GM12878 (cell line): Measurements from ENCODE around the gene TMEM161A. TPM values are rescaled to one million over a fixed set of nuclear protein-coding genes. Genes with fewer than 3 reads are reported as not detected.

ENCODE experiments used
- ASH2L ChIP-seq: fragments of 300-600, 200-600 bp; sonication (generic); IDR thresholded peaks from 2 replicates; pipeline ENCODE4 v1.6.1; 2017; ENCODE audit warnings: low read depth, mild to moderate bottlenecking, borderline replicate concordance
- CREM ChIP-seq: IDR thresholded peaks from 2 replicates; pipeline ENCODE4 v1.6.1; 2014; ENCODE audit warnings: antibody characterized with exemption, low read depth
- EED ChIP-seq: sonication (generic); IDR thresholded peaks from 2 replicates; pipeline ENCODE4 v1.6.1; 2016; ENCODE audit warnings: antibody characterized with exemption, low read depth
- FOXM1 ChIP-seq: IDR thresholded peaks from 2 replicates; pipeline ENCODE4 v1.6.1; 2012; ENCODE audit warnings: low read depth, mild to moderate bottlenecking, inconsistent platforms, low read length, moderate library complexity
- HCFC1 ChIP-seq: fragments of 150-350 bp; IDR thresholded peaks from 2 replicates; pipeline ENCODE4 v1.6.1; 2014; ENCODE audit warnings: low read length
- HDAC2 ChIP-seq: fragments of 200-600 bp; sonication (generic); IDR thresholded peaks from 2 replicates; pipeline ENCODE4 v1.6.1; 2017
- IRF5 ChIP-seq: fragments of 450-650 bp; IDR thresholded peaks from 2 replicates; pipeline ENCODE4 v1.6.1; 2017; ENCODE audit warnings: borderline replicate concordance
- MAX ChIP-seq: IDR thresholded peaks from 2 replicates; pipeline ENCODE4 v1.6.1; 2012; ENCODE audit warnings: low read depth, low read length, improper control_type of control experiment
- MTA3 ChIP-seq: IDR thresholded peaks from 2 replicates; pipeline ENCODE4 v1.6.1; 2012; ENCODE audit warnings: low read length, inconsistent platforms, borderline replicate concordance
- MXI1 ChIP-seq: fragments of 150-350 bp; IDR thresholded peaks from 2 replicates; pipeline ENCODE4 v1.6.1; 2011; ENCODE audit warnings: low read depth, mild to moderate bottlenecking, inconsistent platforms, low read length, improper control_type of control experiment
- MYC ChIP-seq: IDR thresholded peaks from 2 replicates; pipeline ENCODE4 v1.6.1; 2011; ENCODE audit warnings: mild to moderate bottlenecking, low read length, moderate library complexity, inconsistent platforms; ENCODE audit not compliant: insufficient read depth, insufficient replicate concordance, insufficient read length, severe bottlenecking
- NFIC ChIP-seq: IDR thresholded peaks from 2 replicates; pipeline ENCODE4 v1.6.1; 2012; ENCODE audit warnings: low read depth, mild to moderate bottlenecking, inconsistent platforms, low read length, moderate library complexity
- POLR2A ChIP-seq: IDR thresholded peaks from 2 replicates; pipeline ENCODE4 v1.6.1; 2011; ENCODE audit warnings: low read depth, mild to moderate bottlenecking, low read length
- RAD51 ChIP-seq: fragments of 450-650 bp; IDR thresholded peaks from 2 replicates; pipeline ENCODE4 v1.6.1; 2016; ENCODE audit warnings: moderate library complexity, mild to moderate bottlenecking, inconsistent platforms
- SPI1 ChIP-seq: IDR thresholded peaks from 2 replicates; pipeline ENCODE4 v1.6.1; 2011; ENCODE audit warnings: low read depth, mild to moderate bottlenecking, low read length, moderate library complexity, borderline replicate concordance; ENCODE audit not compliant: insufficient read depth
- TCF12 ChIP-seq: IDR thresholded peaks from 2 replicates; pipeline ENCODE4 v1.6.1; 2011; ENCODE audit warnings: low read depth, mild to moderate bottlenecking, low read length
- TCF3 ChIP-seq: IDR thresholded peaks from 2 replicates; pipeline ENCODE4 v1.6.1; 2012; ENCODE audit warnings: low read depth, mild to moderate bottlenecking, low read length, borderline replicate concordance; ENCODE audit not compliant: insufficient read depth
- USF2 ChIP-seq: IDR thresholded peaks from 2 replicates; pipeline ENCODE4 v1.6.1; 2011; ENCODE audit warnings: low read depth, low read length, improper control_type of control experiment, borderline replicate concordance
- polyA plus RNA-seq, 11 experiments: library from polyadenylated mRNA; depleted of rRNA in 4 of 11; unstranded in 6 of 11; stranded (reverse) in 5 of 11; fragments of >200 nt; fragmentation: Nextera tagmentation in 4 of 11; fragmentation: Illumina TruSeq in 1 of 11; extraction: Ambion mirVana in 4 of 11; extraction: Trizol in 1 of 11; gene quantifications; 1 replicate in 1 of 11; 2 replicates in 10 of 11; pipeline versions ENCODE4 v1.2.1 to v1.2.3, GENCODE V29; 2011 to 2016; ENCODE audit warnings: inconsistent platforms in 2 of 11, missing spikeins in 2 of 11, low read depth in 1 of 11
- total RNA-seq, 4 experiments: library from RNA; depleted of rRNA in 3 of 4; stranded (reverse); fragments of >200 nt in 3 of 4; fragmentation: Illumina TruSeq in 1 of 4; extraction: Trizol in 1 of 4; gene quantifications; 2 replicates each; pipeline versions ENCODE4 v1.2.1 to v1.2.3, GENCODE V29; 2013 to 2021
- TF ChIP-seq, protein P1 (sequence below): fragments of 450-650 bp; IDR thresholded peaks from 2 replicates; pipeline ENCODE4 v1.6.1; 2017; ENCODE audit warnings: mild to moderate bottlenecking, moderate library complexity
- TF ChIP-seq, protein P2 (sequence below): IDR thresholded peaks from 2 replicates; pipeline ENCODE4 v1.6.1; 2012; ENCODE audit warnings: low read depth, low read length, improper control_type of control experiment

The TMEM161A gene
- total and polyA plus RNA-seq, 10 of the 15 experiments (the other 5 are each of a cell fraction or from before 2014, with no cell fraction given): 1.1 to 37.1 (median 19.0) TPM

DNA sequence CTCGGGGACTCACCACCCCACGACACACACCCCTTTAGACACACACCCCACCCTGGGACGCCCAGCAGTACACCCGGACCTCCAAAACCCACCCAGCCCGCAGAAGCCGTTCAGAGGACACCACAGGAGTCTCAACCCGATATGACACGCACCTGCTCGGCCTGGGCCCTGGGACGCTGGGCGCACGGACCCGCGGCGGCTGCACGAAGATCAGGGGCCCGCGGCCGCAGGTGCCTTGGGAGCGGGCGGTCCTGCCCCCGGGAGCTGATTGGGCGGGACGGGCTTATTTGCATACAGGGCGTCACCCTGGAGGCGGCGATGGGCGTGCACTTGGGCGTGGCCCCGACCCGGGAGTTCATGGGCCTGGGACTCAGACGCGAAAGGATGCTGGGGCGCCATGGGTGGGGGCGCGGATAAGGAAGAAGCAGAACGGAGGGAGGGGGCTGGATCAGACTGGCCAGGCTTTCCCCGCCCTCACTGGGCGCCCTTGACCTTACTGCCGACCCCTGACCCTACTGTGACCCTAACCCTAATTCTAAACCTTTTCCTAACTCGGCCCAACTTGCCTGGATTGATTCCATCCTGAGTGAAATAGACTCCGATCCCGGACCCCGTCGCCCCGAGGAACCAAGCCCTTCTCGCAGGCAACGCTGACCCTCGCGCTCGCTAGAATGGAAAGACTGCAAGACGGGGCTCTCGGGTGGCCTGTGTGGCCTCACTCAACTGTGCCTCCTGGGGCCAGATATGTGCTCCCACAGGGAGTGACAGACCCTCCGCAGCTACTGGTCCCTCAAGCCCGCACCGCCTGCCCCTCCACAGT lies 32.0 kb upstream of the TMEM161A start, which contains the start of gene MEF2B (continued):
- no peak for TF ChIP-seq RAD51
- no peak for TF ChIP-seq HCFC1
- no peak for TF ChIP-seq USF2
- TF ChIP-seq MYC: no peak
- TF ChIP-seq POLR2A: peak; percentile 93
- TF ChIP-seq MXI1: no peak
- TF ChIP-seq MAX: no peak
- no peak for TF ChIP-seq MTA3
- TF ChIP-seq, protein P1, sequence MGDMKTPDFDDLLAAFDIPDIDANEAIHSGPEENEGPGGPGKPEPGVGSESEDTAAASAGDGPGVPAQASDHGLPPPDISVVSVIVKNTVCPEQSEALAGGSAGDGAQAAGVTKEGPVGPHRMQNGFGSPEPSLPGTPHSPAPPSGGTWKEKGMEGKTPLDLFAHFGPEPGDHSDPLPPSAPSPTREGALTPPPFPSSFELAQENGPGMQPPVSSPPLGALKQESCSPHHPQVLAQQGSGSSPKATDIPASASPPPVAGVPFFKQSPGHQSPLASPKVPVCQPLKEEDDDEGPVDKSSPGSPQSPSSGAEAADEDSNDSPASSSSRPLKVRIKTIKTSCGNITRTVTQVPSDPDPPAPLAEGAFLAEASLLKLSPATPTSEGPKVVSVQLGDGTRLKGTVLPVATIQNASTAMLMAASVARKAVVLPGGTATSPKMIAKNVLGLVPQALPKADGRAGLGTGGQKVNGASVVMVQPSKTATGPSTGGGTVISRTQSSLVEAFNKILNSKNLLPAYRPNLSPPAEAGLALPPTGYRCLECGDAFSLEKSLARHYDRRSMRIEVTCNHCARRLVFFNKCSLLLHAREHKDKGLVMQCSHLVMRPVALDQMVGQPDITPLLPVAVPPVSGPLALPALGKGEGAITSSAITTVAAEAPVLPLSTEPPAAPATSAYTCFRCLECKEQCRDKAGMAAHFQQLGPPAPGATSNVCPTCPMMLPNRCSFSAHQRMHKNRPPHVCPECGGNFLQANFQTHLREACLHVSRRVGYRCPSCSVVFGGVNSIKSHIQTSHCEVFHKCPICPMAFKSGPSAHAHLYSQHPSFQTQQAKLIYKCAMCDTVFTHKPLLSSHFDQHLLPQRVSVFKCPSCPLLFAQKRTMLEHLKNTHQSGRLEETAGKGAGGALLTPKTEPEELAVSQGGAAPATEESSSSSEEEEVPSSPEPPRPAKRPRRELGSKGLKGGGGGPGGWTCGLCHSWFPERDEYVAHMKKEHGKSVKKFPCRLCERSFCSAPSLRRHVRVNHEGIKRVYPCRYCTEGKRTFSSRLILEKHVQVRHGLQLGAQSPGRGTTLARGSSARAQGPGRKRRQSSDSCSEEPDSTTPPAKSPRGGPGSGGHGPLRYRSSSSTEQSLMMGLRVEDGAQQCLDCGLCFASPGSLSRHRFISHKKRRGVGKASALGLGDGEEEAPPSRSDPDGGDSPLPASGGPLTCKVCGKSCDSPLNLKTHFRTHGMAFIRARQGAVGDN: 0 out of 2 replicates have a peak, but pooled peaks have one; percentile 50
- TF ChIP-seq HDAC2: no peak
- no peak for TF ChIP-seq FOXM1
- peak; percentile 78; the same call in 1 of the 2 replicates for TF ChIP-seq TCF3
- no peak for TF ChIP-seq NFIC
- no peak for TF ChIP-seq EED
- TF ChIP-seq CREM: no peak
- TF ChIP-seq IRF5: no peak
- no peak for TF ChIP-seq ASH2L
- no peak for TF ChIP-seq SPI1
- TF ChIP-seq, protein P2, sequence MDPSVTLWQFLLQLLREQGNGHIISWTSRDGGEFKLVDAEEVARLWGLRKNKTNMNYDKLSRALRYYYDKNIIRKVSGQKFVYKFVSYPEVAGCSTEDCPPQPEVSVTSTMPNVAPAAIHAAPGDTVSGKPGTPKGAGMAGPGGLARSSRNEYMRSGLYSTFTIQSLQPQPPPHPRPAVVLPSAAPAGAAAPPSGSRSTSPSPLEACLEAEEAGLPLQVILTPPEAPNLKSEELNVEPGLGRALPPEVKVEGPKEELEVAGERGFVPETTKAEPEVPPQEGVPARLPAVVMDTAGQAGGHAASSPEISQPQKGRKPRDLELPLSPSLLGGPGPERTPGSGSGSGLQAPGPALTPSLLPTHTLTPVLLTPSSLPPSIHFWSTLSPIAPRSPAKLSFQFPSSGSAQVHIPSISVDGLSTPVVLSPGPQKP: no peak
- no peak for TF ChIP-seq TCF12
